DND-41 (cell line): ENCODE results near the gene LILRB3.

Source experiments
- EZH2 ChIP-seq: IDR thresholded peaks from 3 replicates; pipeline ENCODE4 v1.6.1; 2012; ENCODE audit warnings: borderline replicate concordance, low read depth, mild to moderate bottlenecking, moderate library complexity, low read length, inconsistent platforms; ENCODE audit not compliant: severe bottlenecking
- TF ChIP-seq, protein P1 (sequence below): IDR thresholded peaks from 2 replicates; pipeline ENCODE4 v1.5.1; 2012; ENCODE audit warnings: borderline replicate concordance, low read length, moderate library complexity, mild to moderate bottlenecking; ENCODE audit not compliant: poor library complexity, severe bottlenecking; ENCODE audit errors: extremely low read depth

GRCh38 chr19:54218960-54219661, 3.7 kb downstream of the LILRB3 start:
- TF ChIP-seq, protein P1, sequence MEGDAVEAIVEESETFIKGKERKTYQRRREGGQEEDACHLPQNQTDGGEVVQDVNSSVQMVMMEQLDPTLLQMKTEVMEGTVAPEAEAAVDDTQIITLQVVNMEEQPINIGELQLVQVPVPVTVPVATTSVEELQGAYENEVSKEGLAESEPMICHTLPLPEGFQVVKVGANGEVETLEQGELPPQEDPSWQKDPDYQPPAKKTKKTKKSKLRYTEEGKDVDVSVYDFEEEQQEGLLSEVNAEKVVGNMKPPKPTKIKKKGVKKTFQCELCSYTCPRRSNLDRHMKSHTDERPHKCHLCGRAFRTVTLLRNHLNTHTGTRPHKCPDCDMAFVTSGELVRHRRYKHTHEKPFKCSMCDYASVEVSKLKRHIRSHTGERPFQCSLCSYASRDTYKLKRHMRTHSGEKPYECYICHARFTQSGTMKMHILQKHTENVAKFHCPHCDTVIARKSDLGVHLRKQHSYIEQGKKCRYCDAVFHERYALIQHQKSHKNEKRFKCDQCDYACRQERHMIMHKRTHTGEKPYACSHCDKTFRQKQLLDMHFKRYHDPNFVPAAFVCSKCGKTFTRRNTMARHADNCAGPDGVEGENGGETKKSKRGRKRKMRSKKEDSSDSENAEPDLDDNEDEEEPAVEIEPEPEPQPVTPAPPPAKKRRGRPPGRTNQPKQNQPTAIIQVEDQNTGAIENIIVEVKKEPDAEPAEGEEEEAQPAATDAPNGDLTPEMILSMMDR = no peak
- no peak for TF ChIP-seq EZH2
